GM19193 (cell line): Measurements from ENCODE around the gene DAGLA.

Source experiments
- POLR2A ChIP-seq: IDR thresholded peaks from 4 replicates; pipeline ENCODE4 v1.6.1; 2011; ENCODE audit not compliant: insufficient read depth, insufficient read length; ENCODE audit errors: extremely low read depth

Gene DAGLA

GRCh38 chr11:61754534-61755482 is 74.6 kb downstream of the DAGLA start:
- no peak for TF ChIP-seq POLR2A

GRCh38 chr11:61756147-61756451 is 75.9 kb downstream of the DAGLA start:
- TF ChIP-seq POLR2A = no peak

GRCh38 chr11:61756452-61757212 is 76.4 kb downstream of the DAGLA start:
- peak; percentile 59 for TF ChIP-seq POLR2A

GRCh38 chr11:61757213-61757862 is 77.1 kb downstream of the DAGLA start:
- TF ChIP-seq POLR2A = no peak

GRCh38 chr11:61760946-61761345 is 80.8 kb downstream of the DAGLA start:
- no peak for TF ChIP-seq POLR2A

- TF ChIP-seq POLR2A = no peak
Observed at GRCh38 chr11:61761440-61762222, 81.4 kb downstream of the DAGLA start.

GRCh38 chr11:61762223-61762615 is 82.0 kb downstream of the DAGLA start:
- no peak for TF ChIP-seq POLR2A

GRCh38 chr11:61762798-61763197 is 82.6 kb downstream of the DAGLA start:
- TF ChIP-seq POLR2A = no peak

- no peak for TF ChIP-seq POLR2A
Observed at GRCh38 chr11:61763930-61764605, 83.9 kb downstream of the DAGLA start.

GRCh38 chr11:61764606-61765260 is 84.5 kb downstream of the DAGLA start:
- no peak for TF ChIP-seq POLR2A

- no peak for TF ChIP-seq POLR2A
Observed at GRCh38 chr11:61765550-61766253, 85.5 kb downstream of the DAGLA start.

- TF ChIP-seq POLR2A = no peak
Observed at GRCh38 chr11:61766353-61766841, 86.2 kb downstream of the DAGLA start.

GRCh38 chr11:61768376-61769076 is 88.3 kb downstream of the DAGLA start:
- no peak for TF ChIP-seq POLR2A
